ENCODE data around the gene NRXN2.

NRXN2 gene

DNA sequence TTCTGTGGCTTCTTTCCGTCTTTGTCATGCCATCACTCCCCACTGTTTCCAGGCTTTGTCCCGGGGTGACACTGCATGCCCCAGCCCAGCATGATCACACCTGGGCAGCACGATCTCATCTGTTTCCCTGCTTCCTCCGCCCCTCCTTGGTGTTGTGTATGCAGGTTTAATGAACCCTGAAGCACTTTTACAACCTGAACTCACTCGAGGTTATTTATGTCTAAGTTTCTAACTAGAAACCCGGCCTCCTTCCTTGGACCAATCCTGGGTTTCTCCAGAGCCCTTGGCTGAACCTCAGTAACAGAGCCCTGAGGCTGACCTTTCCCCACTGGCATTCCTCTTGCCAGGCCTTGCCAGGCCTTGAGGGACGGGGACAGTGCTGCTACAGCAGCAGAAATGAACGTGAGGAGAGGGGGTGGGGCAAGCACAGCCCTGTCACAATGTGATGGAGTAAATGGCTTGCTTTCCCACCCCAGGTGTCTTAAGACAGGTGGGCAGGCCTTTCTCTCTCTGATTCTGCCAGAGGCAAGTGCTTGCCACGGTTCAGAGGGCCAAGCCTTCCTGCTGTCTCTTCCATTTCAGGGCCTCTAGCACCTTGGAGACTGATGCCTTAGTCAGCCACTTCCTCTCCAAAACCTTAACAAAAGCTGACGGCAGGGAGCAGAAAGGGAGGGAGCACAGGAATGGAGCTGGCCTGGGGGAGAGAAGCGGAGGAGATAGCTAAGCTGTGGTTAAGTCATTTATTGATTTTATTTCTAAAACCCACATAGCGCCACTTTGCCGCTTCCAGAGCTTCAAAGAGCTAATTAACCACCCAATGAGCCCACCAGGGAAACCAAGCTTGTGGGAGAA, 39.9 kb upstream of the NRXN2 start:
- Mint-ChIP-seq H3K9me3 (no peaks in the 10 kb centered on the region), H3K27me3 (ENCODE audit: low read depth) (no peaks in the 10 kb centered on the region), H3K4me3 (peak overlapping the region; percentile 89), H3K27ac (peak overlapping the region; percentile 96), H3K36me3 (ENCODE audit: low read depth) (peaks cover 60% of the 10 kb centered on the region), H3K4me1 (ENCODE audit: low read depth) (peaks cover 59% of the 10 kb centered on the region)

DNA sequence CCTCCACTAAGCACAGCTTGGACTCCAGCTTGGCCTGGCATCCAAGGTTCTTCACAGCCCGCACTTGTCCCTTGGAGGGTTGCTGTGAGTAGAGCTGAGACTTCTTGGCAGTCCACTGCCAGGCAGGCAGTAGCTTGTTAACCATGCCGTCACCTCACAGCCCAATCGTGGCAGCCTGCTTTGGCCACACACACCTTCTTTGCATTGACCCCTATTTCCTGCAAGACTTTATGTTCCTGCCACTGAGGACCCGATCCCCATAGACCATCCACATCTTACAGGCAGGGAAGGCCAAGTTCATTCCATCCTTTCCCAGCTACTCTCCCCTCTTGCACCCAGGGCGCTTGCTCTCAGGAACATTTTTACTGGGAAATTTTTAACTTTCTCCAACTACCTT, 39.3 kb upstream of the NRXN2 start:
- Mint-ChIP-seq H3K9me3 (no peaks in the 10 kb centered on the region), H3K36me3 (ENCODE audit: low read depth) (peaks cover 54% of the 10 kb centered on the region), H3K4me1 (ENCODE audit: low read depth) (peaks cover 55% of the 10 kb centered on the region), H3K4me3 (peak overlapping the region; percentile 89), H3K27ac (peak overlapping the region; percentile 96), H3K27me3 (ENCODE audit: low read depth) (no peaks in the 10 kb centered on the region)

DNA sequence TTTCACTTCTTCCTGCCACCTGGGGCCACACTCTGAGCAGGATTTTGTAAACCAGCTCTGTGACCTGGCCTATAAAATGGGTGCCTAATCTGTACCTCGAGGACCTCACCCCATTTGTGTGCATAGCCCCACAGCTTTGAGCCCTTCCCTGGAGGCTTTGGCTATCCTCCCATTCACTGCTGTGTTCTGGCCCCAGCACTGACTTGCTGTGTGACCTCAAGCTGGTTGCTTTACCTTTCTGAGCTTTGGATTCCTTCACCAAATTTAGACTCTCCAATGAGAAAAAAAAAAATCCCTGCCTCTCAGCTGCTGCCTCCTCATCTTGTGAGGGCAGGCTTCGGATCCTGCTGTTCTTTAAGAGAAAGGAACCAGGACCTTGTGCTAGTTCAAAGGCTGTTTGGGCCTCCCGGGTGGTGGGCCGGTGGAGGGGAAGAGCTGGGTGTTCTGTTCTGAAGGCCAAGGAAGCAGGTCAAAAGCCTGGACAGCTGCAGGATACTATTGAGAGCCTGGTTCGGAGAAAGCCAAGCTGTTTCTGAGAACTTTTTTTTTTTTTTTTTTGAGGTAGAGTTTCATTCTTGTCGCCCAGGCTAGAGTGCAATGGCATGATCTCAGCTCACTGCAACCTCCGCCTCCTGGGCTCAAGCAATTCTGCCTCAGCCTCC, 37.9 kb upstream of the NRXN2 start:
- peaks cover 45% of the 10 kb centered on the region for H3K36me3 Mint-ChIP-seq (ENCODE audit: low read depth)
- no peaks in the 10 kb centered on the region for H3K9me3 Mint-ChIP-seq
- peak overlapping the region; percentile 96 for H3K27ac Mint-ChIP-seq
- H3K4me1 Mint-ChIP-seq (ENCODE audit: low read depth) = peaks cover 52% of the 10 kb centered on the region
- no peaks in the 10 kb centered on the region for H3K27me3 Mint-ChIP-seq (ENCODE audit: low read depth)
- peak overlapping the region; percentile 55 for H3K4me3 Mint-ChIP-seq

DNA sequence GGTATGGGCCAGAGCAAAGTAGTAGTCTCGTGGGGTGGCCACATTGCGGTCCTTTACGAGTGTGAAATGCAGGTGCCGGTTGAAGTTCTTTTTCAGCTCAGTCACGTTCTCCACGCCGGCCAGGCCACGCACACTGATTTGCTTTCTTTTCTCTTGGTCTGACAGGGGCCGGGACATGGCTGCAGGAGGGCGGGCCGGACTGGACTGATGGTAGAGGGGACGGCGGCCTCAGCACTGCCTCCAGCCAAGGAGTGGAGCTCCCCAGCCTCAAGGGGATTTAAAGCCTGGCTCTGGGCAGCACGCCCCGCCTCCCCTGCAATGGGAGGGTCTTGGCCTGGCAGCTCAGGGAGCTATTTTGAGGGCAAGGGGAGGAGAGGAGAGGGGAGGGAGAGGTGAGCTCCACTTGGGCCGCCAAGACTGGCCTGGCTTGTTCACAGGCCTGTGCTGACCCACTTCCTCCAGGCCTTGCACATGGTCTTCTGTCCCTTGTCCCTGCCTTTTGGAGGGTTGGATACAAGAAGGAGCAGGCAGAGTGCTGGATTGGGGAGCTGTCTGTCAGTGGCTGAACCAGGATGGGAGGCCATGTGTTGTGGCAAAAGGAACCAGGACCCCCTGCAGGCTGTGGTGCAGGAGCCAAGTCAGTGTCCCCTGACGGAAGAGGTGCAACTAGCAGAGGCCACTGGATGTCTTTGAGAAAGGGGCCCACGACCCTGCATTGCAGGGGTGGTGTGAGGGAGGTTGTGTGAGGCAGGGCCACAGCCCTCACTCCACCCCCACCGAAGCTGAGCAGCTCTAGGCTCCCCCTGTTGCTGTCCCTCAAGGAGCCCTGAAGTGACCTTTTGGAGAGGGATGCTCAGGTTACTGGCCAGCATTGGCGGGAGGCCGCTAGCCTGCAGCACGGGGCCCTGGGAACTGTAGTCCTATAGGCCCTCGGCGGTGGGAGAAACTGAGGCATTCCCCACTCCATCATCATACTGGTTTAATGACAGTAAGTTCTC, 37.0 kb upstream of the NRXN2 start, which contains the start of gene PYGM:
TSS of gene PYGM (minus strand) at position 253 of the 998 bp plus-strand sequence. CDS start at position 177, 76 bp downstream.
- H3K27ac Mint-ChIP-seq = peak within 1 kb of the TSS; percentile 96
- no peaks in the 10 kb centered on the region for H3K9me3 Mint-ChIP-seq
- H3K27me3 Mint-ChIP-seq (ENCODE audit: low read depth) = no peaks in the 10 kb centered on the region
- peaks cover 45% of the 10 kb centered on the region for H3K4me1 Mint-ChIP-seq (ENCODE audit: low read depth)
- H3K36me3 Mint-ChIP-seq (ENCODE audit: low read depth) = peaks cover 40% of the 10 kb centered on the region
- peak within 1 kb of the TSS; percentile 55 for H3K4me3 Mint-ChIP-seq

DNA sequence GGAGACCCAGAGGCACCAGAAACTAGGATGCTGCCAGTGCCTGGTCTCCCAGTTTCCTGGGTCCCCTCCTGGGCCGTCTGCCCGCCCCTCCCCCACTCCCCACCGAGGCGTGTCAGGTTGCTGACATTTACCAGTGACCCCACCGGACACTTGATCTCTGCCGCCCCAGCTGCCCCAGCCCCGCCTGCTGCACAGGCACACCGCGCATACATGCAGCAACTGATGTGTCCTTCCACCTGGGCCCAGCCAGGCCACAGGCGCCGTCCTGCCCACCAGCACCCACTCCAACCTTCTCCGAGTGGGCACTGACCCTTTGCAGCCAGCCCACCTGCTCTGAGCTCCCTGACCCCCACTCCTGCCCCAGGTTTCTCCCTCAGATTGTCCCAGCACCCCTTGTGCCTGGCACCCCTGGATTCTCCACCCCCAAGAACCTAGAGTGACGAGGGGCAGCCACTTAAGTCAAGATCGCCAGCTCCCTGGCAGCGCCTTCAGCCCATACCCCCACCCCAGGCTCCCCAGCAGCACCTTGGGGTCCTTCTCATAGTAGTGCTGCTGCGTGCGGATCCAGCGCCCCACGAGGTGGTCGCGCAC, 36.2 kb upstream of the NRXN2 start:
- no peak overlapping the region for H3K4me3 Mint-ChIP-seq
- H3K4me1 Mint-ChIP-seq (ENCODE audit: low read depth) = peaks cover 38% of the 10 kb centered on the region

DNA sequence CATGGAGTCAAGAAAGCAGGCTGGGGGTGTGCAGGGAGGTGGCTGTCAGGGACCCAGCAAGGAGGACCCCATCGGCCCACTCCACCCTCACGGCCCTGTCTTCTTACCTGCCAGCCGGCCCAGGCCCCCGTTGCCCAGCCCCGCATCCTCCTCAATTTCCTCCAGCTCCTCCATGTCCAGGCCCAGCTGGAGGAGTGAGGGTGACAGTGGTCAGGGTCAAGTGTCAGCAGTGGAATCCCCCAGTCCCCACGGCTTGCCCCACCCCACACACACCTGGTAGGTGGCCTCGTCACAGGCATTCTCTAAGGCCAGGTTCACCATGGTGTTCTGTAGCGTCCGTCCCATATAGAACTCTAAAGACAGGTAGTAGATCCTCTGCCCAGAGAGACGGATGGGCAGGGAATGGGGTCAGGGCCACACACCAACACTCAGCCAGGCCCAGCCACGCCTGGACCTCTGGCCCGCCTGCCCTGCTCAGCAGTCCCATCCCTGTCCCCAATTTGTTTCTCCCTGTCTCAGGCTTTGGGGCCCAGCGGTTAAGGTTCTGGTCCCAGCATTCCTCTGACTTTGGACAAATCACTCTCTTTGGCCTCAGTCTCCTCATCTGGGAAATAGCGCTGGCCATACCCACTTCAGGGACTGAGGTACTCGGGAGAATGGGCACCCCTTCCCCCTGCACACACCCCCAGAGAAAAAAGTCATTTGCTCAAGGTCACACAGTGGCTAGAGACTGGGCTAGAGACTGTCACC, 35.5 kb upstream of the NRXN2 start:
- Mint-ChIP-seq H3K27ac (no peak overlapping the region), H3K9me3 (no peaks in the 10 kb centered on the region), H3K36me3 (ENCODE audit: low read depth) (peaks cover 25% of the 10 kb centered on the region), H3K27me3 (ENCODE audit: low read depth) (no peaks in the 10 kb centered on the region), H3K4me1 (ENCODE audit: low read depth) (peaks cover 32% of the 10 kb centered on the region), H3K4me3 (no peak overlapping the region)

More for the DNA sequence above, 36.2 kb upstream of the NRXN2 start:
- no peaks in the 10 kb centered on the region for H3K9me3 Mint-ChIP-seq
- H3K36me3 Mint-ChIP-seq (ENCODE audit: low read depth) = peaks cover 32% of the 10 kb centered on the region
- H3K27me3 Mint-ChIP-seq (ENCODE audit: low read depth) = no peaks in the 10 kb centered on the region
- H3K27ac Mint-ChIP-seq = peak overlapping the region; percentile 55

DNA sequence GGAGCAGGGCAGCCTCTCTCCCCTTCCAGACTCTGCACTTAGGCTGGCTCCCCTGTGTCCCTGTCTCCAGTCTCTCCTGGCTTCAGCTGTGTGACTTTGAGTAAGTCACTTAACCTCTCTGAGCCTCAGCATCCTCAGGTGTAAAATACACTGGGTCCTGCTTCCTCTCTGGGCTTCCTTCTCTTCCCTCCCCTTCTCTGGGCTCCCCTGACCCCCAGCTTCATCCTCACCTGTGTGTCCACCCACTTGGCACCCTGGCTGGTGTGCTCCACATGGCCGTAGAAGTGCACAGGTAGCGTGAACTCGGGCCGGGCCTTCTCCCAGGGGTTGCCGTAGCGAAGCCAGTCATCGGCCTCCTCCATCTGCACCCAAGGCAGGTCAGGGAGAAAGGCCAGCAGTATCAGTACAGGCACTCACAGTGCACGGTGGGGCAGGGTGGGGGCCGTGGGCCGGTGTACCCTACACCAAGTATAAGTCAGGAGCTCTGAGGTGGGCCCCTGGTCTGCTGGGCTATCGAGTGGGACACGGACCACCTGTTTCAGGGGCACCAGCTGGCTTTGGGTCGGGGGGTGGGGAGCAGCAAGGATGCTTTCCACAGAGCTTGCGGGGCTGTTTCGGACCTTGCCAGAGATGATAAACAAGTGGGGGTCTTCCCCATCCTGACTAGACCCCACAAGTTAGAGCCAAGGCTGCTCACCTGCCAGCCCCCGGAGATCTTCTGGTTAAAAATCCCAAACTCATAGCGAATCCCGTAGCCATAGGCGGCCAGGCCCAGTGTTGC, 34.7 kb upstream of the NRXN2 start:
- Mint-ChIP-seq H3K4me1 (ENCODE audit: low read depth) (peaks cover 24% of the 10 kb centered on the region), H3K27ac (no peak overlapping the region), H3K27me3 (ENCODE audit: low read depth) (no peaks in the 10 kb centered on the region)

DNA sequence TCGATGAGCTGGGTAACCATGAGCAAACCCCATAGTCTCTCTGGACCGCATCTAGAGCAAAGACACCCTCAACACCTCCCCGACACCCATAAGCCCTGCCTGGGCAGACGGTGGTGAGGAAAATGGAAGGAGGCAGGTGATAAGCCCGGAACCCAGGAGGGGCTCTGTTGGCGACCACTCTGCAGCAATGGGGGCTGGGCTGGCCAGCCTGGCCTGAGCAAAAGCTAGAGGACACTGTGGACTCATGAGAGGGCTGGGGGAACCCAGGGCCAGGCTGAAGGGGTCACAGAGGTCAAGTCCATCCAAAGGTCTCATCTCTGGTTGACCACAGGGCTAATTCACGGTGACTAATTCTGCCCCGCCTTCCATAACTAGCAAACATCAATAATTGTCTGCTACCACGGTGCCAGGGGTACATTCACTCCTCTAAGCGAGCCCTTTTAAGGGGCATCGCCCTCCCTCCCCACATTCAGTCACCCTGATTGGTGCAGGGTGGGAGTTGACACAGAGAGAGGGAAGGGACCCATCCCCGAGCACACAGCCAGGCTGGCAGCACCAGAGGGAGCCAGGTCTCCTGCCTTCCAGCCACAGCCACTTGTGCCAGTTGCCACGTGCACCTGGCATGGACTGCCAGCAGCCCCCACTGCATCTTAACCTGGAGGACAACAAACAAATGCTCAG, 32.8 kb upstream of the NRXN2 start:
- H3K4me1 Mint-ChIP-seq (ENCODE audit: low read depth) = peaks cover 11% of the 10 kb centered on the region
- no peak overlapping the region for H3K27ac Mint-ChIP-seq
- H3K27me3 Mint-ChIP-seq (ENCODE audit: low read depth) = no peaks in the 10 kb centered on the region
- no peak overlapping the region for H3K4me3 Mint-ChIP-seq
- peaks cover 21% of the 10 kb centered on the region for H3K36me3 Mint-ChIP-seq (ENCODE audit: low read depth)
- H3K9me3 Mint-ChIP-seq = no peaks in the 10 kb centered on the region

More for the DNA sequence above, 34.7 kb upstream of the NRXN2 start:
- Mint-ChIP-seq H3K9me3 (no peaks in the 10 kb centered on the region), H3K4me3 (no peak overlapping the region), H3K36me3 (ENCODE audit: low read depth) (peaks cover 23% of the 10 kb centered on the region)

DNA sequence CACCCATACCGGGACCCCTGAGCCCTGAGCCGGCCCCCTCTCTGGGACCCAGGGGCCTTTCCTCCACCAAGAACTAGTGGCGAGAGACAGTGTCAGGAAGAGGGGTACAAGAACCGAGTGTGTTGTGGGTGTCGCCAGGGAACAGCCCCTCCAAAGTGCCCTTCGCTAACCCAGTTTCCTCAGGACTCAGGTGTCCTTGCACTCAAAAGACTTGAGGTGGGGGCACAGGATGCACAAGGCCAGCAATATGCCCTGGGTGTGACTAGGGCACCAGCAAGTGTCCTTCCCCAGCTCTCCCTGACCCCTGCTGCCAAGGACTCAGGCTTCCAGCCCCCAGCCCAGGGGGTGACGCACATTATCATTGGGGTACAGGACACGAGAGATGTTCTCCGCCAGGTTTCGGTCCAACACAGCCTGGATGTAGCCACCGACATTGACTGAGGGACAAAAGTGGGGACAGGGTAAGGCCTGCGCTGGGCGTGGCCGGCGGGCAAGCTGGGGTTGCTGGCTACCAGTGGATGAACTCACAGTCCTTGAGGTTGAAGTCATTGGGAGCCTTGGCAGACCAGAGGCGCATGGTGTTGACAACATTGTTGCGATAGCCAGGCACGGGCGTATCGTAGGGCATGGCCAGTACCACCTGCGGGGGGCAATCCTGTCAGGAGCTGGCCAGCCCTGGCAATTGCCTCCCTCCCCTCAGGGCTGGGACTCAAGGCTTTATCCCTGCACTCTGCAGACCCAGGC, 32.1 kb upstream of the NRXN2 start:
- no peaks in the 10 kb centered on the region for H3K9me3 Mint-ChIP-seq
- peaks cover 24% of the 10 kb centered on the region for H3K36me3 Mint-ChIP-seq (ENCODE audit: low read depth)
- H3K4me1 Mint-ChIP-seq (ENCODE audit: low read depth) = peaks cover 12% of the 10 kb centered on the region
- H3K27ac Mint-ChIP-seq = no peak overlapping the region
- H3K27me3 Mint-ChIP-seq (ENCODE audit: low read depth) = no peaks in the 10 kb centered on the region
- H3K4me3 Mint-ChIP-seq = no peak overlapping the region

DNA sequence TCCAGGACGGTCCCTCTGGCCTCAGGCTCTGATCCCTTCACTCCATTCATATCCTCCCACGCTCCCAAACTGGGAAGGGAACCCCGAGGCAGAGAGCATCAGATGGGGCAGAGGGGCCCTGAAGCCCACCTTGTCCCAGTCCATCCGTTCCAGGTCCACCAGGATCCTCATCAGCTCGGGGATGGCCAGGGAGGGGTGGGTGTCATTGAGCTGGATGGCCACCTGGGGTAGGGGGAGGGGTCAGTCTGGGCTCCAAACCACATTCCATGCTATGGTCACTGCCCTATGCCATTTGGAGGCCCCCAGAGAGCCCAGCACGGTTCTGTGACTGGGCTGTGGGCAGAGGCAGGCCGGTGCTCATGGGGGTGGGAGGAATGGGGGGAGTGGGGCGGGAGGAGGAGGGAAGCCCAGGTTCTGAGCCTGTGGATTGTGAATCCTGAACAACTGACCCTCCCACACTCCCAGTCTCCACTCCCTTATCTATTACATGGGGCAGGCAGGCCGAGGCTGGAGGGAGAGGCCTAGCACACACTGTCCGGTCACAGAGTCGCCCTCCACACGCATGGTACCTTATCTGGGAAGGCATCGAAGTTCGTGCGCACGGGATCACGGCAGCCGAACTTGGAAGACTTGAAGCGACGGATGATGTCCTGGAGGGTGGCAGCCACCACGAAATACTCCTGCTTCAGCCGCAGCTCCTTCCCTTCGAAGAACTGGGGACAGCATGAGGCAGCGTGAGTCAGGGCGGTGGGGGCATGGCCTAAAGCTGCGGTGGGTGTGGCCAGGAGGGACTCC, 31.3 kb upstream of the NRXN2 start:
- no peak overlapping the region for H3K4me3 Mint-ChIP-seq
- H3K27ac Mint-ChIP-seq = no peak overlapping the region
- peaks cover 22% of the 10 kb centered on the region for H3K36me3 Mint-ChIP-seq (ENCODE audit: low read depth)
- H3K9me3 Mint-ChIP-seq = no peaks in the 10 kb centered on the region
- peaks cover 9% of the 10 kb centered on the region for H3K4me1 Mint-ChIP-seq (ENCODE audit: low read depth)
- no peaks in the 10 kb centered on the region for H3K27me3 Mint-ChIP-seq (ENCODE audit: low read depth)

DNA sequence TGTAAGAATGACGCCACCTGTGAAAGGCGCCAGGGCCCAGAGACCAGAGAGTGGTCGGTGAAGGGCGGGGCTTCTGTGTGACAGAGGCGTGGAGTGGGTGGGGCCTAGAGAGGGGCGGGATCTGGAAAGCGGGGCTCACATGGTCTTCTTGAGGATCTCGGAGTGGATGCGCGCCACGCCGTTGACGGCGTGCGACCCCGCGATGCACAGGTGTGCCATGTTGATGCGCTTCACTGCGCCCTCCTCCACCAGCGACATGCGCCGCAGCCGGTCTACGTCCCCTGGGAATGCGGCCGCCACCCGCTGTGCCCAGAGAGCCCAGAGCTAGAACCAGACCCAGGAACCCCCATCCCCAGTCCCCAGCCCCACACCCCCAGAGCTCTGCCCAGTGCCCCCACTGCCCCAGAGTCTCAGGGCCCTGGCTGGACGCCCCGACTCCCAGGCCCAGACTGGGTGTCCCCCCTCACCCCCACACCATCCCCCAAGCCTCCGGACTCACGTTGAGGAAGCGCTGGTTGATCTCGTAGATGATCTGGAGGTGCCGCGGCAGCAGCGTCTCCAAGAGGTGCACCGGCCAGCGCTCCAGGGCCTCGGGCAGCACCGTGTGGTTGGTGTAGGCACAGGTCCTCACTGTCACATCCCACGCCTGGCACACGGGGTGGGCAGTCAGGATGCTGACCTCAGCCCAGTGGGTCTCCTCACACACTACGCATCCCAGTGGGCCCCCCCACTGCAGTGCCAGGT, 30.6 kb upstream of the NRXN2 start:
- peaks cover 9% of the 10 kb centered on the region for H3K4me1 Mint-ChIP-seq (ENCODE audit: low read depth)

More for the DNA sequence above, 30.6 kb upstream of the NRXN2 start:
- H3K27me3 Mint-ChIP-seq (ENCODE audit: low read depth) = no peaks in the 10 kb centered on the region
- H3K9me3 Mint-ChIP-seq = no peaks in the 10 kb centered on the region
- H3K36me3 Mint-ChIP-seq (ENCODE audit: low read depth) = peaks cover 22% of the 10 kb centered on the region
- H3K4me3 Mint-ChIP-seq = no peak overlapping the region
- H3K27ac Mint-ChIP-seq = no peak overlapping the region

Data from T-helper 1 cell treated with Interleukin-12 subunit alpha and Interleukin-12 subunit beta and Interleukin-4 antibody, amounts not matched to agents 30 μg/mL and 1 μg/mL, for 36 hours (primary cell).